AG04450 (cell line): ENCODE data around the gene TMEM271. TPM values are rescaled to one million over a fixed set of nuclear protein-coding genes. Genes with fewer than 3 reads are reported as not detected.

ENCODE experiments used
- CTCF ChIA-PET: fragments of 300-600, 350-600 bp; formaldehyde crosslinking; extraction: SDS; loops from one replicate; lab custom pipeline; 2022; ENCODE audit warnings: antibody characterized with exemption, inconsistent platforms; lab: Charles Lee
- POLR2A ChIA-PET: fragments of 350-600 bp; formaldehyde crosslinking; extraction: SDS; loops from one replicate; lab custom pipeline; 2021; ENCODE audit warnings: antibody characterized with exemption, inconsistent platforms; lab: Yijun Ruan, JAX
- DNase-seq: peaks from one replicate; pipeline ENCODE4 v3.0.0-alpha.2; 2011; ENCODE audit warnings: low read depth, low spot score
- H3K27ac ChIP-seq: one replicate; pipeline ENCODE4 v1.5.1; 2012; ENCODE audit warnings: low read depth, low read length, control low read depth
- H3K27me3 ChIP-seq: one replicate; pipeline ENCODE4 v1.6.0; 2012; ENCODE audit warnings: low read length; ENCODE audit not compliant: control insufficient read depth, insufficient read depth
- H3K4me3 ChIP-seq: 2 replicates; pipeline ENCODE4 v1.5.1; 2011; ENCODE audit warnings: mild to moderate bottlenecking, low read depth, low read length, control low read depth
- H3K9me3 ChIP-seq: 2 replicates; pipeline ENCODE4 v1.5.1; 2012; ENCODE audit warnings: low read length; ENCODE audit not compliant: control insufficient read depth, insufficient read depth
- CTCF ChIP-seq: IDR thresholded peaks from 2 replicates; pipeline ENCODE4 v1.5.1; 2011; ENCODE audit warnings: low read depth, low read length, control low read depth, inconsistent platforms
- polyA plus RNA-seq: library from polyadenylated mRNA; depleted of rRNA; stranded (reverse); fragments of >200 nt; gene quantifications from 2 replicates; pipeline ENCODE4 v1.2.3, GENCODE V29; 2011

The TMEM271 gene
- polyA plus RNA-seq, 1 experiment = not detected

- Histone ChIP-seq H3K9me3 (no peaks in the 10 kb centered on the region; the same call in 1 of the 2 replicates), H3K4me3 (no peak overlapping the region), H3K27me3 (peaks cover 6% of the 10 kb centered on the region), H3K27ac (no peak overlapping the region)
- POLR2A ChIA-PET = no interaction called here
- TF ChIP-seq CTCF = no peak
- CTCF ChIA-PET = no interaction called here
- no peak for DNase-seq
Observed at GRCh38 chr4:548976-549375, 27.1 kb downstream of the TMEM271 start.

GRCh38 chr4:545612-546011 is 30.5 kb downstream of the TMEM271 start:
- CTCF ChIA-PET = no interaction called here
- Histone ChIP-seq H3K4me3 (no peak overlapping the region), H3K27me3 (peaks cover 6% of the 10 kb centered on the region), H3K27ac (no peak overlapping the region), H3K9me3 (no peaks in the 10 kb centered on the region)
- POLR2A ChIA-PET = no interaction called here
- no peak for TF ChIP-seq CTCF
- DNase-seq = no peak

GRCh38 chr4:544386-545105 is 31.5 kb downstream of the TMEM271 start:
- H3K27ac ChIP-seq = no peak overlapping the region
- DNase-seq = no peak
- no peak overlapping the region for H3K4me3 ChIP-seq
- peaks cover 6% of the 10 kb centered on the region for H3K27me3 ChIP-seq
- CTCF ChIA-PET = no interaction called here
- H3K9me3 ChIP-seq = no peaks in the 10 kb centered on the region
- no peak for TF ChIP-seq CTCF
- POLR2A ChIA-PET = no interaction called here

GRCh38 chr4:541271-541670 is 34.8 kb downstream of the TMEM271 start:
- no peak for TF ChIP-seq CTCF
- Histone ChIP-seq H3K4me3 (no peak overlapping the region), H3K27ac (no peak overlapping the region), H3K9me3 (no peaks in the 10 kb centered on the region; the same call in 1 of the 2 replicates), H3K27me3 (peaks cover 4% of the 10 kb centered on the region)
- ChIA-PET CTCF (no interaction called here), POLR2A (no interaction called here)
- no peak for DNase-seq

GRCh38 chr4:538542-539142 is 37.5 kb downstream of the TMEM271 start:
- DNase-seq = no peak
- H3K27me3 ChIP-seq = no peaks in the 10 kb centered on the region
- peaks cover 12% of the 10 kb centered on the region; the same call in 1 of the 2 replicates for H3K9me3 ChIP-seq
- CTCF ChIA-PET = no interaction called here
- H3K27ac ChIP-seq = no peak overlapping the region
- no peak overlapping the region for H3K4me3 ChIP-seq
- no peak for TF ChIP-seq CTCF
- POLR2A ChIA-PET = no interaction called here
